Inflammatory macrophage treated with lipopolysaccharide for 1 hour (primary cell): ENCODE measurements around the gene SMC1A.

Experiments used
- DNase-seq, 2 donors: peaks; one replicate each; pipeline ENCODE4 v3.0.0-alpha.2; 2020 to 2022

Gene SMC1A

DNA sequence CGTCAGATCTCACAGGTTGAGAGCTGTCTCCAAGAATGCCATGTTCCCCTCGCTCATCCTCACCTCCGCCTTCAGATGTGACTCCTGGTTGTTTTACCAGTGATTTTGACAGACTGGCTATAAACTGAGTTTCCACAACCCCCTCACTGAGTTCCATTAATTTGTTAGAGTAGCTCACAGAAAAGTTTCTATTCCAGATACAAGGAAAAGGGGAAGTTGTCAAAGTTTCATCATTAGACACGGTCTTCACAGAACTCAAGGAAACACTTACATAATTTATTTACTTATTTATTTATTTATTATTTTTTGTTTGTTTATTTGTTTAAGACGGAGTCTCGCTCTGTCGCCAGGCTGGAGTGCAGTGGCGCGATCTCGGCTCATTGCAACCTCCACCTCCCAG, 85.4 kb downstream of the SMC1A start:
- DNase-seq, result peak in 1 of 2 donors; percentile 37

DNA sequence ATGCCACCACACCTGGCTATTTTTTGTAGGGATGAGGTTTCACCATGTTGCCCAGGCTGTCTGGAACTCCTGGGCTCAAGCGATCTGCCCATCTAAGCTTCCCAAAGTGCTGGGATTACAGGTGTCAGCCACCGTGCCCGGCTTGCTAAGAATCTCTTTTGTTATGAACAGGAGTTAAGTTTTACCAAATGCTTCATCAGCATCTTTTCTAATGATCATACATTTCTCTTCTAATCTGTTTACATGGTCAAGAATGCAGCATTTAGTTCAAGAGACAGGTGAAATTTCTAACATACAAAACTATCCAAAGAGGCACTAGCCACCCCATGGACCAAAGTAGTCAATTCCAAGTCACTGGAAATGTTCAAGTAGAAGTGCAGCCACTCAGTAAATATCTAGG, 88.6 kb downstream of the SMC1A start:
- DNase-seq, result no peak

DNA sequence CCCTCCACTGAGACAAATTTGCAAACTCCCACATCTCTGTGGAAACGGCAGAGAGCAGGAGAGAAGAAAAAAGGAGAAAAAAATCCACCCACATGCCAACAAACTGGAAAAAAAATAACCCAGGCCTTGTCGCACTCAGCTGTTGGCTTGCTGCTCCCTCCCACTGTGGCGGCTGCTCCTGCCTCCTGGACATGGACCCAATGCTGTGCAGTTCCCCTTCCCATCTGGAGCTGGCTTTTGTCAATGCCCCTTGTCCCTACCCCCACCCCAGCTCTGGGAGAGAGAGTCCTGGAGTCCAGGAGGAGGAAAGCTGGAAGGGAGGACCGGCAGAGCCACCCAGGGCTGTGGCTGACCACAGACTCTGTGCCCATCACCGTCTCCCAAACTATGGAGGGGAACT, 90.2 kb downstream of the SMC1A start:
- no peak for DNase-seq

DNA sequence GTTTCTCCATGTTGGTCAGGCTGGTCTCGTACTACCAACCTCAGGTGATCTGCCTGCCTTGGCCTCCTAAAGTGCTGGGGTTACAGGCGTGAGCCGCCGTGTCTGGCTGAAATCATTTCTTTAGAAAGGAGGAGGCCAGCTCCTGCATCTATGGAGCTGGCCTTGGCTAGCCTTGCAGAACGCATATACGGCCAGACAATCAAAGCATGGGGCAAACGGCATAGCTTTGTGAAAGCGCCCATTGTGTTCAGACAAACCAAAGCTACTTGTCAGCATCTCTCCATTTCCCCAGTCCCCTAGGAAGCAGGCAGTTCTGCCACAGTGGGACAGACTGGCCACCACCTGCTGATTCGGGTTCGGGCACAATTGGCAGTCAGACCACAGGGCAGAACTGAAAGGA, 92.1 kb downstream of the SMC1A start:
- DNase-seq, result no peak

DNA sequence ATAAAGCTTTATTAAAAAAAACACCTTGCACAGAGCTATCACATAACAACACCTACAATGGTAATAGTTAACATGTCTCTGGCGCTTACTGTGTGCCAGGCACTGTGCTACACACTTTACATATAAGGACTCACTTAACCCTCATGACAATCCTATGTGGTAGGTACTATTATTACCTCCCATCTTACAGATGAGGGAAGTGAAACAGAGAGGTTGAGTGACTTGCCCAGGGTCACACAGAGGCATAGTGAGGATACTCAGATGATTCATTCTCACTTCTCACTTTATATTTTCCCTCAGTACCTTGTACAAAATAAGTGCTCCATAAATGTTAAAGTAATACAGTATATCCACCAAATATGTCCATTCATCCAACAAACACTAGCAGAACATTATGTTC, 97.7 kb downstream of the SMC1A start:
- DNase-seq, result no peak
